ENCODE measurements around the gene PRELP. TPM values are rescaled to one million over a fixed set of nuclear protein-coding genes. Genes with fewer than 3 reads are reported as not detected.
A peak's percentile ranks its signal among the peaks of the same experiment; 100 is the strongest.
"Not testable (repeated sequence)": the region's sequence is repeated elsewhere in the genome, so short reads cannot be mapped to it uniquely, and the experiment has no call there.

Gene PRELP
- total RNA-seq, 1 experiment from 2014 or later: 0.07 TPM

DNA sequence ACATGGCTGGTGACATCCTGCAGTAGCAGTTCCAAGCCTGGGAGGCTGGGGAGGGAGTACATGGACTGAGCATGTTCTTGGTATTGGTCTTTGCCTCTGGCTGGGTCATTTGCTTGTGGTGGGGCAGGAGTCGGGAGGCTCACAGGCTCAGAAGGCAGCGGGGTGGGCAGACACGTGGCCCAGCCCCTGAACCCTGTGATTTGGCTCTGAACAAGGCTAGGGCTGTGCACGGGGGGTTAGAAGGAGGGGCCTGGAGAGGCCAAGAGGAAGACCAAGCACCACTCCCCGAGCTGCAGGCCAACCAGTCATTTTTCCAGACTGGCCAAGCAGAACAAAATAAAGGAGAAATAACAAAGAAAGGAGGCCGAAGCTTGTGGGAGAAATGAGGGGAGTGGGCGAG, 9.7 kb upstream of the PRELP start:
- WGBS (ENCODE audit: extremely low coverage, insufficient read length, low lambda C conversion rate): no CpG with 5 or more reads among the region's 7 CpGs
- Histone ChIP-seq H2BK12ac (ENCODE audit: insufficient read length, low read depth, low read length) (no peak overlapping the region), H3K4ac (ENCODE audit: low read depth, low read length) (no peak overlapping the region), H3T11ph (ENCODE audit: low read length) (no peak overlapping the region), H4K20me1 (ENCODE audit: control insufficient read depth, insufficient read depth, insufficient read length) (no peaks in the 10 kb centered on the region), H2BK20ac (ENCODE audit: low read depth, low read length, poor library complexity, severe bottlenecking) (no peak overlapping the region), H2BK5ac (ENCODE audit: insufficient read length, low read length) (no peak overlapping the region), H3K18ac (ENCODE audit: insufficient read length, low read depth, low read length) (no peak overlapping the region), H3K27me3 (ENCODE audit: insufficient read depth, low read length) (no peaks in the 10 kb centered on the region), H3K4me1 (ENCODE audit: insufficient read depth, low read length) (peaks cover 4% of the 10 kb centered on the region; the same call in 1 of the 2 replicates), H3K56ac (ENCODE audit: insufficient read length, low read depth, low read length) (no peak overlapping the region), H2BK120ac (ENCODE audit: low read depth, low read length, poor library complexity, severe bottlenecking) (no peak overlapping the region), H3K4me2 (ENCODE audit: insufficient read depth, insufficient read length, low read length) (no peak overlapping the region), H3K79me2 (ENCODE audit: insufficient read depth, low read length) (no peaks in the 10 kb centered on the region), H3K27ac (ENCODE audit: insufficient read length, low read depth, low read length) (no peak overlapping the region), H3K79me1 (ENCODE audit: insufficient read depth, low read depth, low read length, poor library complexity, severe bottlenecking) (no peaks in the 10 kb centered on the region), H3K23ac (ENCODE audit: insufficient read length, low read depth, low read length) (no peak overlapping the region), H3K9me3 (ENCODE audit: control insufficient read depth, low read depth, low read length) (no peaks in the 10 kb centered on the region), H2AFZ (ENCODE audit: low read length) (no peak overlapping the region), H3K23me2 (ENCODE audit: insufficient read length, low read depth, low read length, poor library complexity, severe bottlenecking) (no peaks in the 10 kb centered on the region), H4K91ac (ENCODE audit: insufficient read length, low read depth, low read length) (no peak overlapping the region), H4K8ac (replicated peaks; ENCODE audit: insufficient read length, low read depth, low read length) (no peak overlapping the region), H3K14ac (ENCODE audit: insufficient read depth, low read length) (no peak overlapping the region), H4K5ac (ENCODE audit: insufficient read length, low read depth, low read length) (no peak overlapping the region), H3K9ac (ENCODE audit: extremely low read depth, insufficient read length, low read length) (no peak overlapping the region), H2BK15ac (ENCODE audit: low read depth, low read length) (no peak overlapping the region), H2AK5ac (ENCODE audit: insufficient read length, low read length) (no peak overlapping the region)
- peaks cover 6% of the 10 kb centered on the region for H3K27me3 Mint-ChIP-seq (ENCODE audit: low read depth)
- DNase-seq: no peak
- H3K27ac Mint-ChIP-seq: peak overlapping the region in 1 of 3 experiments; percentile 22; a peak in 3 of 7 replicates
- H3K36me3 Mint-ChIP-seq (ENCODE audit: insufficient read depth in 1 of 3, low read depth in 3 of 3): no peaks in the 10 kb centered on the region
- H3K9me3 Mint-ChIP-seq: no peaks in the 10 kb centered on the region; a peak in 1 of 5 replicates
- peaks cover 26 to 44% of the 10 kb centered on the region in 2 experiments for H3K4me1 Mint-ChIP-seq
- no peak for TF ChIP-seq CTCF (conservative IDR thresholded peaks at IDR 0.05)
- H3K4me3 Mint-ChIP-seq: no peak overlapping the region

DNA sequence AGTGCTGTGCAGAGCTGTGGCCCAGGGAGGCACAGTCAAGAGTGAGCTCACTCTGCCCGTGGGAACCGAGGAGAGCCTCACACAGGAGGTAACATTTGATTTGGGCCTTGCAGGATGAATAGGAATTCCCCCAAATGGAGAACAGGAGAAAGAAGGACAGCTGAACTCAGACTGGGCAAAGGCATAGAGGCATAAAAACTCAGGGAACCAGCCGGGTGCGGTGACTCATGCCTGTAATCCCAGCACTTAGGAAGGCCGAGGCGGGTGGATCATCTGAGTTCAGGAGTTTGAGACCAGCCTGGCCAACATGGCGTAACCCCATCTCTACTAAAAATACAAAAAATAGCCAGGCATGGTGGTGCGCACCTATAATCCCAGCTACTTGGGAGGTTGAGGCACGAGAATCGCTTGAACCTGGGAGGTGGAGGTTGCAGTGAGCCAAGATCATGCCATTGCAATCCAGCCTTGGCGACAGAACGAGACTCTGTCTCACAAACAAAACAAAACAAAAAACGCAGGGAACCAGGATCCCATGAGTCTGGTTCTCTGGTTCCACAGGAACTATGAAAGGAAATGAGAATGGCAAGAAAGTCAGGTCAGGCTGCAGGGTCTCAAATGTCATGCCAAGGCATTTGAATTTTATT, 8.6 kb upstream of the PRELP start:
- WGBS (ENCODE audit: extremely low coverage, insufficient read length, low lambda C conversion rate): no CpG with 5 or more reads among the region's 13 CpGs
- peak overlapping the region in 1 of 3 experiments; percentile 53; a peak in 1 of 7 replicates for H3K27ac Mint-ChIP-seq
- not testable (repeated sequence) for H3K9me3 ChIP-seq (ENCODE audit: control insufficient read depth, low read depth, low read length)

More for the DNA sequence above, 8.6 kb upstream of the PRELP start:
- not testable (repeated sequence) for H3K56ac ChIP-seq (ENCODE audit: insufficient read length, low read depth, low read length); H3K27me3 Mint-ChIP-seq (ENCODE audit: low read depth); H3K9ac ChIP-seq (ENCODE audit: extremely low read depth, insufficient read length, low read length); H4K20me1 ChIP-seq (ENCODE audit: control insufficient read depth, insufficient read depth, insufficient read length); H2AK5ac ChIP-seq (ENCODE audit: insufficient read length, low read length); H4K8ac ChIP-seq (replicated peaks; ENCODE audit: insufficient read length, low read depth, low read length); H3K9me3 Mint-ChIP-seq; H3K23ac ChIP-seq (ENCODE audit: insufficient read length, low read depth, low read length); H3K79me1 ChIP-seq (ENCODE audit: insufficient read depth, low read depth, low read length, poor library complexity, severe bottlenecking); H3K27ac ChIP-seq (ENCODE audit: insufficient read length, low read depth, low read length); H2BK12ac ChIP-seq (ENCODE audit: insufficient read length, low read depth, low read length); H2BK120ac ChIP-seq (ENCODE audit: low read depth, low read length, poor library complexity, severe bottlenecking); H3K18ac ChIP-seq (ENCODE audit: insufficient read length, low read depth, low read length); H3K4ac ChIP-seq (ENCODE audit: low read depth, low read length); H3K23me2 ChIP-seq (ENCODE audit: insufficient read length, low read depth, low read length, poor library complexity, severe bottlenecking); H3K14ac ChIP-seq (ENCODE audit: insufficient read depth, low read length); H3K27me3 ChIP-seq (ENCODE audit: insufficient read depth, low read length); DNase-seq; H2BK15ac ChIP-seq (ENCODE audit: low read depth, low read length); H3T11ph ChIP-seq (ENCODE audit: low read length); H3K79me2 ChIP-seq (ENCODE audit: insufficient read depth, low read length); H2BK20ac ChIP-seq (ENCODE audit: low read depth, low read length, poor library complexity, severe bottlenecking); H3K4me2 ChIP-seq (ENCODE audit: insufficient read depth, insufficient read length, low read length); H2AFZ ChIP-seq (ENCODE audit: low read length); H2BK5ac ChIP-seq (ENCODE audit: insufficient read length, low read length); H3K4me1 ChIP-seq (ENCODE audit: insufficient read depth, low read length); H4K91ac ChIP-seq (ENCODE audit: insufficient read length, low read depth, low read length); H3K4me3 Mint-ChIP-seq; H3K36me3 Mint-ChIP-seq (ENCODE audit: insufficient read depth in 1 of 3, low read depth in 3 of 3); H4K5ac ChIP-seq (ENCODE audit: insufficient read length, low read depth, low read length)
- peaks cover 23 to 37% of the 10 kb centered on the region in 2 experiments for H3K4me1 Mint-ChIP-seq

All from H9 (cell line).